Lung microvascular endothelial cell (primary cell): ENCODE measurements around the gene COL13A1. TPM values are rescaled to one million over a fixed set of nuclear protein-coding genes. Genes with fewer than 3 reads are reported as not detected.
A peak's percentile ranks its signal among the peaks of the same experiment; 100 is the strongest.

ENCODE experiments used
- DNase-seq, 2 donors: peaks; one replicate each; pipeline versions ENCODE4 v3.0.0 to v3.0.0-alpha.2; 2010; ENCODE audit warnings: low read depth in 2 of 2
- total RNA-seq: library from RNA; depleted of rRNA; stranded (reverse); fragments of >200 nt; gene quantifications from 2 replicates; pipeline ENCODE4 v1.2.1, GENCODE V29; 2014

COL13A1 gene
- total RNA-seq, 1 donor from 2014 or later = 1.2 TPM

DNA sequence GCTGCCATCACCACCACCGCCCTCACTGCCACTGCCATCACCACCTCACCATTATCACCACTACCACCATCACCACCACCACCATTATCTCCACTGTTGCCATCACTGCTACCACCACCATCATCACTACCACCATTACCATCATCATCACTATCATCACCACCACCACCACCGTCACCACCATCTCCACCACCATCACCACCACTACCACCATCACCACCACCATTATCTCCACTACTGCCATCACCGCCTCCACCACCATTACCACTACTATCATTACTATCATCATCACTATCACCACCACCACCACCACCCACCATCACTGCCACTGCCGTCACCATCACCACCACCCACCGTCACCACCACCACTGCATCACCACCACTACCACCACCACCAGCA lies 9.9 kb upstream of the COL13A1 start:
- DNase-seq = no peak

DNA sequence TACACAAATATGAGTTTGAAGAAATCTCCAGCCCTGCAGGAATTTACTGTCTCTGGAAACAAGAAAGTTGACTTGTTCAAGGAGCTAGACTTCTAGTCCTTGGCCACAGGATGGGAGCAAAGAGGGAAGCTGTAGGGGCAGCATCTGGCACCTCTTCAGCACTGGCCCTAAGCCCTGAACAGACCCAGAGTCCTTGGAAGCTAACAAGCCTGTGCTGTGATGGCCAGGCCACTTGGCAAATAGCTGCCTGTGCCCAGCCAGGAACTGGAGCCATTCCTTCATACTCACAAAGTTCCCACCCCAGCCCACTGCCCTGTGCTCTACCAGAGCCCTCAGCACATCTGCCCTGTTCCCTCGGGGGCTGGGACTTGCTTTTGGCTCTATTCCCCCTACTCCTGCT lies 9.4 kb upstream of the COL13A1 start:
- no peak for DNase-seq

DNA sequence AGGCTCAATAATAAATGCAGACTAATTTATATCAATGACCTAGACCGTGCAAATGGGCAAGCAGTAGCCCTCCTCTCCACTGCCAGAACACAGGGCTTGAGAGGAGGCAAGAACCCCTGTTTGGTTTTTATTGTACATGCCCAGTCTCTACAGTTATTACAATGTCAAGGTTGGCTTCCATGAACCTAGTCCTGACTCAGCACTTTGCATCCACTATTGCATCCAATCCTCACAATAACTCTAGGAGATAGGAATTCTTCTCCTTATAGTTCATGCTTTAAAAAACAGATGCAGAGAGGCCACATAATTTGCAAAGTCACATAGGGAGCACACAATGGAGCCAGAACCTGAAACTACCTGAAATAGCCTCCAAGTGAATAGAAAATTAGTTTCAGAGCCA lies 7.0 kb upstream of the COL13A1 start:
- no peak for DNase-seq

- DNase-seq = no peak
These were observed 6.3 kb upstream of the COL13A1 start for GRCh38 chr10:69795242-69795934.

DNA sequence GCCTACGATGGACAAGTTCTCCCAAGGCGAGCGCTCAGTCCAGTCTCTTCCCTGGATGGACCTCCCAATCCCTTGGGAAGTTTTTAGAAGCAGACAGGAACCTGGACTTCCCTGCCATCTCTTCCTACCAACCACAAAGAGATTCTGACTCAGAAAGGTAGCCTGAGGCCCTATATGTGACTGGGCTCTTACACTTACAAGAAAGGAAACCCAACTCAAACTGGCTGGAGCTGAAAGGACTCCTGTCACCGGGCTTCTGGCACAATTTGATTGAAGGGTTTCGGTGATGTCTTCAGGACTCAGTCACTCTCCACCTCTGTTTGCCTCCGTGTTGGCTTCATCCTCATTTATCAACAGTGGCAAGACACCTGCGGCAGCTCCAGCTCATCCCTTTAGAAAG lies 3.7 kb upstream of the COL13A1 start:
- no peak for DNase-seq

DNA sequence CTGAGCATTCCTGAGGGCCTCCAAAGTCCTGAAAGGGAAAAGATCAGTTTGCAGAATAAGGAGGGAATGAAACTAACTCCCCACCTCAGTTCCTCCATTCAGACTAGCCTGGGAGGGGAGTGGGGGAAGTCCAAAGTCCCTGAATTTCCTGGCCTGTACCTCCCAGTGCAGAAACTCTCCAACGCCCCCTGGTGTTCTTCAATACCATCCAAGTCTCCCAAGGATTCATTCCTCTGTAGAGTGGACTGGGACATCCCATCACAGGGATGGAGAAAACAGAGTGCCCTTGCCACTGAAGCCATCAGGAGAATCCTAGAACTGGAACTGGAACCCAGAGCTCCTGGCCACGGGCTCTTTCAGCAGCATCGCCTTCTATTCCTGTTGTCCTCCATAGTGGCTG lies 1.6 kb upstream of the COL13A1 start:
- peak; percentile 71 to 80 for DNase-seq

- DNase-seq = no peak
These were observed 1.0 kb upstream of the COL13A1 start for GRCh38 chr10:69800665-69801064.

DNA sequence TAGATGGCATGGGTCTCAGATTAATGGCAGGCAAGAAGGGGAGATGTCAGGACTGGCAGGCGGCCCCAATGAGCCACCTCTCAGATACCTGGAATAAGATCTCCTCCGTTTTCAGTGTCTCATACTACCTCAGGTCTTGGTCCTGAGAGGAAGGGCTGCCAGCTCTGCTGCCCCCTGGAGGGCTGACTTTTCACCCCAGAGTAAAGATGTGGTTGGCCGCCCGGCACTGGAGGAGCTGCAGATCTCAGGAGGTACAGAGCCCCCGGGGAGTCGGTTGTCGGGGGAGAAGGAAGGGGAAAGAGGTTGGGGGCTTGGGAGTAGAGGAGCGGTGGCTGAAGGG lies 642 bp upstream of the COL13A1 start:
- DNase-seq = peak; percentile 42 to 68

GRCh38 chr10:69802424-69803161 lies 887 bp downstream of the COL13A1 start:
- peak; percentile 78 to 87 for DNase-seq

GRCh38 chr10:69803809-69804208 lies 2.1 kb downstream of the COL13A1 start:
- peak; percentile 7 to 16 for DNase-seq

DNA sequence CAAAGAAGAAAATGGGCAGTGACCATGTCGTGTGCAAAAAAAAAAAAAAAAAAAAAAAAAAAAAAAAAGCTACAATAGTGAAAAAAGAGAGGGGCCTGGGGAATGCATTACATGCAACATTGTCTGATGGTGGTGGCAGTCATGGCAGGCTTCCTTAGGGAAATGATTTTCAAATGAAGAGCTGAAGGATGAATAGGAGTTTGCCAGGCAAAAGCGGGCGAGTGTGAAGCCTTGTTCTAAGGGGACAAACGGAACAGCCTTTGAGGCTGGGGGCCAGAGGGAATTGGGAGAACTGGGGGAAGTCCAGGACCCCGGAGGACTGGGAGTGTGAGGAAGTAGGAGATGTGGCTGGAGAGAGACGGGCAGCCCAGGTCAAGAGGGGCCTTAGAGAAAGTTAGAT lies 3.1 kb downstream of the COL13A1 start:
- DNase-seq = no peak

DNA sequence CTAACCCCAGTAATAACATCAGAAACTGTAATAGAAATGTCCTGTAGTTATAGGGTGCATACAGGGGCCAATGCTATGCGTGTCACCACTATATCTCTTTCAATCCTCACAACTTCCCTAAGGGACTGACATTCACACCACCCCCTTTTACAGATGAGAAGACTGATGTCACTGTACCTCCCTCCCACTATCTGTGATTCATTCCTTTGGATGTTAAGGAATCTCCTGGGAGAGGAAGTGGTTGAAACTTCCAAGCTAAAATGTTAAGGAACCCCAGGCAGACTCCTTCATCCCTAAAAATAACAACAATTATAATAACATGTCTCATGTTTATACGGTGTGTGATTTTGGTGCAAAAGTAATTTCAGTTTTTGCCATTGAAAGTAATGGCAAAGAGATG lies 5.4 kb downstream of the COL13A1 start:
- peak in 1 of 2 donors; percentile 66 for DNase-seq

DNA sequence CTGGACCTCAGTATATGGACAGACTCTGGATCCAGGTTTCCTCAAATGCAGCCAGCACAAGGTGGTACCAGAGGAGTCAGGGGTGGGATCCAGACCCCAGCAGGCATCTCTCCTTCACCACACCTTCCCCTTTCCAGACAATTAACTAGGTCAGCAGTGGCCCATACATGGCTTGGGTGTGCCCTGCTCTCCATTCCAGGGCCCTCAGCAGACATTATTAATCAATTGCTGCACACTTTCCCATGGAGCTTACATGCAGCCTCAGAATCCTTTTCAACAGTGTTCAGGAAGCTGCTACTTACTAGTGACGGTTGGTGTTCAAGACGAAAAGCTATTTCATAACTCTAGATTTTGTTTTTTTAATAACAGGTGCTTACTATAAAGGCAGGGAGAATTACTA lies 6.0 kb downstream of the COL13A1 start:
- peak; percentile 41 for DNase-seq

DNA sequence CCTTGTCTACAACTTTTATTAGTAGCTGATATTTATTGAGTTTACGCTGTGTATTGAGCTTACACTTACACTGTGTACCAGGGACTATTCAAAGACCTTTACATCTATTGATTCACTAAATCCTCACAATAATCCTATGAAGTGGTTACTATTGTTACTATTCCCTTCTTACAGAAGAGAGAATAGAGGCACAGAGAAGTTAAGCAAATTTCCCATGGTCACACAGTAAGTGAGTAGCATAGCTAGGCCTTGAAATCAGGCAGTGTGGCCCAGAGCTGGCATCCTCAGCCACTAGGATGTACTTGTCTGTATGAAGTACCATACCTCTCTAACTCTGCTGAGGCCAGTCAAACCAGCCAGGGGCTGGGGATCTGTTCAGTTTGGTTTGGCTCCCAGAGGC lies 7.6 kb downstream of the COL13A1 start:
- no peak for DNase-seq

- DNase-seq = no peak
These were observed 8.4 kb downstream of the COL13A1 start for GRCh38 chr10:69810097-69810496.

DNA sequence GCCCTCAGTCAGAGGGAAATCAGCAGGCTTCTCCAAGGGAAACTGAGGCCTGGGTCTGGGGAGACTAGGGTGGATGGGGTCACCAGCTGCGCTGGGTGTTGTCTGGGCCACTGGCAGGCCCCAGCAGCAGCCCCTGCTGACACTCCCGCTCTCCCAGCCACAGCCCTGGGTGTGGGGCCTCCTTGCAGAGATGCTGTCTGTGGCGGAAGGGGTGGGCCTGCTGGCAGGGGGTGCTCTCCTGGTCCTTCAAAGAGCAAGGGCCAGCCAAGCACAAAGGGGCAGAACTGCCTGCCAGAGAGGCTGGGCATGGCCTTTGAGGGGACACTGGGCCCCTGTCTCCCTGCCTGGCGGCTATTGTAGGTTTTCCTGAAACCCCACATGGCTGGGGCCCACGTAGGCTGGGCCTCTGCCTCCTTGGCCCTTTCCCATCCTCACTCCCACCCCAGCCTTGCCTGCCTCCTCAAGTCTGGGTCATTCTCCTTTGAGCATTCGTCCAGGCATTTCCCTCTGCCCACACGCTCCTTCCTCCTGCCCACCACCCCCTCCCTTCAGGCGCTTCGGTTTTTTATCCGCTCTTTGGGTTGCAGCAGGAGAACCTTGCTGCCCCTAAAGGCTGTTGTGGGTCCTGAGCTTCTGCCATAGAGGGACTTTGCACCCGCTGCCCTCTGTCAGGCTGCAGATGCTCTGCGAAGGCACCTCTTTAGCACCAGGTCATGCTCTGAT lies 9.1 kb downstream of the COL13A1 start:
- no peak for DNase-seq

- DNase-seq = no peak
These were observed 11.9 kb downstream of the COL13A1 start for GRCh38 chr10:69813632-69814031.

DNA sequence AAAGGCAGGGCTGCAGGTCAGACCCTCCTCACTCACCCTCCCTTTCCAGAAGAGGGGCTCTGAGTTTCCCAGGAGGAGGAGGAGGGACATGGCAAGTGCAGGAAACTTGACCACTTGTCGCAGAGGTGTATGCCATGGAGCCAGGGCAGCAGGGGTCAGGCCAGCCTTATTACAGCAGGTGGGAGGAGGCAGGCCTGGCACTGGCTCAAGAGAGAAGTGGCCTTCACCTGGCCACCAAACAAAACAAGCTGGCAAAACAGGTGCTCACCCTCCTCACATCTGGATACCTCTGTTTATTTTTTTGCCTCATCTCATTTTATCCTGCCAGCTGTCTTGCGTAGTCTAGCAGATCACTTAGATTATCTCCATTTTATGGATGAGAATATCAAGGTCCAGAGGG lies 12.5 kb downstream of the COL13A1 start:
- no peak for DNase-seq

- DNase-seq = no peak
These were observed 13.4 kb downstream of the COL13A1 start for GRCh38 chr10:69815104-69815503.

GRCh38 chr10:69816521-69816920 lies 14.8 kb downstream of the COL13A1 start:
- DNase-seq = no peak

- DNase-seq = no peak
These were observed 15.4 kb downstream of the COL13A1 start for GRCh38 chr10:69817078-69817581.

GRCh38 chr10:69818676-69819239 lies 17.1 kb downstream of the COL13A1 start:
- peak in 1 of 2 donors; percentile 26 for DNase-seq
